ENCODE measurements around the gene DNMT1. TPM values are rescaled to one million over a fixed set of nuclear protein-coding genes. Genes with fewer than 3 reads are reported as not detected.

DNMT1 gene
- total RNA-seq, 1 experiment from 2014 or later, result 210 TPM

- TF ChIP-seq E2F4 (CRISPR knock-in tag; IDR thresholded peaks at IDR 0.05; ENCODE audit: borderline replicate concordance, low read depth) (no peak), NR1H2 (CRISPR knock-in tag; IDR thresholded peaks at IDR 0.05) (no peak), ZBTB21 (CRISPR knock-in tag; IDR thresholded peaks at IDR 0.05; ENCODE audit: borderline replicate concordance) (no peak), ZNF396 (CRISPR knock-in tag; IDR thresholded peaks at IDR 0.05; ENCODE audit: borderline replicate concordance) (no peak), FOXP4 (CRISPR knock-in tag; IDR thresholded peaks at IDR 0.05) (no peak; the same call in 1 of the 2 replicates), ZNF671 (CRISPR knock-in tag; IDR thresholded peaks at IDR 0.05) (no peak), ATF6 (CRISPR knock-in tag; IDR thresholded peaks at IDR 0.05) (no peak), GABPB1 (CRISPR knock-in tag; IDR thresholded peaks at IDR 0.05) (no peak), USF1 (CRISPR knock-in tag; IDR thresholded peaks at IDR 0.05) (no peak), RORB (CRISPR knock-in tag; IDR thresholded peaks at IDR 0.05) (no peak), IRF2 (CRISPR knock-in tag; IDR thresholded peaks at IDR 0.05; ENCODE audit: borderline replicate concordance, low read depth) (no peak), ATF2 (CRISPR knock-in tag; IDR thresholded peaks at IDR 0.05; ENCODE audit: borderline replicate concordance, low read depth) (no peak), ZNF219 (CRISPR knock-in tag; IDR thresholded peaks at IDR 0.05; ENCODE audit: borderline replicate concordance) (no peak), PRRX2 (CRISPR knock-in tag; IDR thresholded peaks at IDR 0.05) (0 out of 2 replicates have a peak, but pooled peaks have one; percentile 41), ZMAT4 (CRISPR knock-in tag; IDR thresholded peaks at IDR 0.05) (no peak), ETV6 (CRISPR knock-in tag; IDR thresholded peaks at IDR 0.05) (no peak), ZBTB43 (CRISPR knock-in tag; IDR thresholded peaks at IDR 0.05) (no peak), NFYB (CRISPR knock-in tag; conservative IDR thresholded peaks at IDR 0.05; ENCODE audit: low read depth) (0 out of 2 replicates have a peak, but pooled peaks have one; percentile 17), ZNF423 (CRISPR knock-in tag; IDR thresholded peaks at IDR 0.05) (no peak), CBFB (CRISPR knock-in tag; IDR thresholded peaks at IDR 0.05; ENCODE audit: low read depth) (no peak), NFE2L1 (CRISPR knock-in tag; IDR thresholded peaks at IDR 0.05) (no peak), IRF1 (CRISPR knock-in tag; IDR thresholded peaks at IDR 0.05) (no peak; the same call in 1 of the 2 replicates), ZNF281 (CRISPR knock-in tag; IDR thresholded peaks at IDR 0.05) (no peak), E2F1 (CRISPR knock-in tag; IDR thresholded peaks at IDR 0.05) (no peak), ATF1 (CRISPR knock-in tag; IDR thresholded peaks at IDR 0.05) (no peak; the same call in 1 of the 2 replicates)
Measured at GRCh38 chr19:10113964-10114650, 80.6 kb downstream of the DNMT1 start (continued).

Data from WTC11 (cell line).